Parathyroid adenoma (tissue), 2 donors: ENCODE data around the gene PGBD5.

Source experiments
- H2AFZ ChIP-seq: fragments of 300-600 bp; sonication (generic); one replicate; pipeline ENCODE4 v1.7.0; 2017; ENCODE audit warnings: antibody characterized with exemption, mild to moderate bottlenecking
- H3K27ac ChIP-seq: fragments of 300-600 bp; sonication (generic); one replicate; pipeline ENCODE4 v1.7.0; 2017
- H3K27me3 ChIP-seq: fragments of 300-600 bp; sonication (generic); one replicate; pipeline ENCODE4 v1.7.0; 2017; ENCODE audit warnings: low read length; ENCODE audit not compliant: control insufficient read depth, insufficient read depth
- H3K36me3 ChIP-seq: fragments of 300-600 bp; sonication (generic); one replicate; pipeline ENCODE4 v1.7.0; 2017; ENCODE audit warnings: low read length; ENCODE audit not compliant: control insufficient read depth, insufficient read depth
- H3K4me1 ChIP-seq: fragments of 300-600 bp; sonication (generic); one replicate; pipeline ENCODE4 v1.7.0; 2017; ENCODE audit warnings: control low read depth
- H3K4me2 ChIP-seq: fragments of 300-600 bp; sonication (generic); one replicate; pipeline ENCODE4 v1.7.0; 2017; ENCODE audit warnings: low read length
- H3K4me3 ChIP-seq: fragments of 300-600 bp; sonication (generic); one replicate; pipeline ENCODE4 v1.7.0; 2017; ENCODE audit warnings: low read depth, low read length
- H3K79me2 ChIP-seq: fragments of 300-600 bp; sonication (generic); one replicate; pipeline ENCODE4 v1.7.0; 2017; ENCODE audit warnings: control low read depth
- H3K9ac ChIP-seq: fragments of 300-600 bp; sonication (generic); one replicate; pipeline ENCODE4 v1.7.0; 2017; ENCODE audit warnings: mild to moderate bottlenecking
- H3K9me3 ChIP-seq: fragments of 300-600 bp; sonication (generic); one replicate; pipeline ENCODE4 v1.7.0; 2017; ENCODE audit warnings: low read length; ENCODE audit not compliant: control insufficient read depth
- TF ChIP-seq, protein P1 (sequence below): fragments of 300-600 bp; sonication (generic); IDR thresholded peaks from one replicate; pipeline ENCODE4 v1.7.0; 2017; ENCODE audit warnings: antibody characterized with exemption, mild to moderate bottlenecking
- donor health status: primary hyperparathyroidism.

The PGBD5 gene

DNA sequence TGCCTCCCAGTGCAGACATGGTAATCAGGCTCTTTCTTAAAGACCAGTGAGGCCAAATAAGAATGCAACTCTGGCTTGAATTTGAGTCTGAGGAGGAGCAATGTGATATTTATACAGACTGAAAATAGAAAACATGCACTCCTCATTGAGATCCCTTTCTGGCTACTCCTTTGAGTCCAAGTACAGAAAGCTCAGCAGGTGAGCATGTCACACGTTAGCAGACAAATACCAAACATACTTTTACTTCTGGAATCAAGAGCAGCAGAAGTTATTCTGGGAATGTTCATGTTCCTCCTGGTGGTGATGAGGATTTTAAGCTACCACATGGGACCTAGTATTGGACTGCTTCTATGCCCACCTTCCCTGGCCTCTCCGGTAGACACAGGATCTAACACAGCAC, 48.3 kb downstream of the PGBD5 start:
- Histone ChIP-seq H3K4me1 (no peaks in the 10 kb centered on the region), H3K4me3 (no peak overlapping the region), H3K9ac (no peak overlapping the region), H3K79me2 (no peaks in the 10 kb centered on the region), H3K9me3 (no peaks in the 10 kb centered on the region), H3K4me2 (no peak overlapping the region), H3K27ac (no peak overlapping the region), H3K27me3 (no peaks in the 10 kb centered on the region), H3K36me3 (no peaks in the 10 kb centered on the region), H2AFZ (no peak overlapping the region)
- TF ChIP-seq, protein P1, sequence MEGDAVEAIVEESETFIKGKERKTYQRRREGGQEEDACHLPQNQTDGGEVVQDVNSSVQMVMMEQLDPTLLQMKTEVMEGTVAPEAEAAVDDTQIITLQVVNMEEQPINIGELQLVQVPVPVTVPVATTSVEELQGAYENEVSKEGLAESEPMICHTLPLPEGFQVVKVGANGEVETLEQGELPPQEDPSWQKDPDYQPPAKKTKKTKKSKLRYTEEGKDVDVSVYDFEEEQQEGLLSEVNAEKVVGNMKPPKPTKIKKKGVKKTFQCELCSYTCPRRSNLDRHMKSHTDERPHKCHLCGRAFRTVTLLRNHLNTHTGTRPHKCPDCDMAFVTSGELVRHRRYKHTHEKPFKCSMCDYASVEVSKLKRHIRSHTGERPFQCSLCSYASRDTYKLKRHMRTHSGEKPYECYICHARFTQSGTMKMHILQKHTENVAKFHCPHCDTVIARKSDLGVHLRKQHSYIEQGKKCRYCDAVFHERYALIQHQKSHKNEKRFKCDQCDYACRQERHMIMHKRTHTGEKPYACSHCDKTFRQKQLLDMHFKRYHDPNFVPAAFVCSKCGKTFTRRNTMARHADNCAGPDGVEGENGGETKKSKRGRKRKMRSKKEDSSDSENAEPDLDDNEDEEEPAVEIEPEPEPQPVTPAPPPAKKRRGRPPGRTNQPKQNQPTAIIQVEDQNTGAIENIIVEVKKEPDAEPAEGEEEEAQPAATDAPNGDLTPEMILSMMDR: no peak

DNA sequence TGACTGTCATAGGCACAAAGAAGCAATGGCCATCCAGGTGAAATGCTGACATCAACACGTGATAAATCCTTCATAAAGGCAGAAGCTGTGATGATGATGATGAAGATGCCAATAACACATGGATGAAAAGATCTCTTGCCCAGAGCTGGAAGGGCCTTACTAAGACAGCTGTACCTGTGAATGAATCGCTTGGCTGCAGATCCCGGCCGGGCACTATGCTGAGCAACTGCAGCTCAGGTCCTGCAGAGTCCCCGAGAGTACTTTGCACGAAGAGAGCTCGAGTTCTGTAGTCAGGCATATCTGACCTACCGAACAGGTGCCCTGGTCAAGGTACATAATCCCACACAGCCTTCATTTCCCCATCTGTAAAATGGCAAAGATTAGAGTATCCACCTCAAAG, 48.8 kb downstream of the PGBD5 start:
- H3K4me1 ChIP-seq: no peaks in the 10 kb centered on the region
- H3K79me2 ChIP-seq: no peaks in the 10 kb centered on the region
- H2AFZ ChIP-seq: no peak overlapping the region
- H3K4me3 ChIP-seq: no peak overlapping the region
- H3K27me3 ChIP-seq: no peaks in the 10 kb centered on the region
- H3K9ac ChIP-seq: no peak overlapping the region
- no peak overlapping the region for H3K4me2 ChIP-seq
- TF ChIP-seq, protein P1: no peak
- H3K27ac ChIP-seq: no peak overlapping the region
- no peaks in the 10 kb centered on the region for H3K36me3 ChIP-seq
- no peaks in the 10 kb centered on the region for H3K9me3 ChIP-seq

DNA sequence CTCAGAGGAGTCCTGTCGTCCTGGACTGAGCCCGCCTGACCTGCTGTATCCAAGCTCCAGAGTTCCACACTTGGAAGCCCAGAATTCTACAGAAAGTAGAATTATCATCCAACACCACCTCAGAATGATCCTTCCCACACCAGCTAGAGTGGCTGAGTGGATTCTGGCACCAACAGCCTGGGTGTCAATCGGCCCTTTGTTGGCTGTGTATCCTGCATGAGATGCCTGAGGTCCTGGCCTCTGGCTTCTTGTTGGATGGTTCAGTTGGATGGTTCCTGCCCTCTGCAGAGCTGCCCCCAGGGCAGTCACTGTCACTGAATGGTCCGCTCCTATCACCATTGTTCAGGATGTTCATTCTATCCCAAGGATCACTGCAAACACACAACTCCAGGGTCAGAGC, 49.8 kb downstream of the PGBD5 start:
- H2AFZ ChIP-seq: no peak overlapping the region
- TF ChIP-seq, protein P1: no peak
- H3K27me3 ChIP-seq: no peaks in the 10 kb centered on the region
- H3K9me3 ChIP-seq: no peaks in the 10 kb centered on the region
- H3K4me1 ChIP-seq: no peaks in the 10 kb centered on the region
- H3K4me2 ChIP-seq: no peak overlapping the region
- H3K4me3 ChIP-seq: no peak overlapping the region
- H3K79me2 ChIP-seq: no peaks in the 10 kb centered on the region
- no peaks in the 10 kb centered on the region for H3K36me3 ChIP-seq
- no peak overlapping the region for H3K27ac ChIP-seq
- no peak overlapping the region for H3K9ac ChIP-seq

DNA sequence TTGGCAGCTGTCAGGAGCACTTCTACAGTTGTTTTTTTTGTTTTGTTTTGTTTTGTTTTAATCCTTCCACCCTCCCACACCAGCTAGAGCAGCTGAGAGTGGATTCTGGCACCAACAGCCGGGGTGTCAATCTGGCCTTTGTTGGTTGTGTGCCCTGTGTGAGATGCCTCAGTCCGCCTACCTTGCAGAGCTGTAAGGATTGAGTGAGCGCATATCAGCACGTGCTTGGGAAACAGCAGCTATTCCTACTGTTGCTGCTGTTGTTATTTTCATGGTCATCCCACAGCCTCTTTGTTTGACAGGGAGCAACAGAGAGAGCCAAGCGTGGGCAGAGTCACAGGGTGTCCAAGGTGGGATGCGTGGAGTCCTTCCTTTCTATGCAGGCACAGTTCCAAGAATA, 50.4 kb downstream of the PGBD5 start:
- no peak overlapping the region for H3K27ac ChIP-seq
- H3K36me3 ChIP-seq: no peaks in the 10 kb centered on the region
- no peak overlapping the region for H3K4me2 ChIP-seq
- H3K9me3 ChIP-seq: no peaks in the 10 kb centered on the region
- no peaks in the 10 kb centered on the region for H3K27me3 ChIP-seq
- no peaks in the 10 kb centered on the region for H3K79me2 ChIP-seq
- no peak overlapping the region for H2AFZ ChIP-seq
- TF ChIP-seq, protein P1: no peak
- H3K9ac ChIP-seq: no peak overlapping the region
- H3K4me3 ChIP-seq: no peak overlapping the region
- H3K4me1 ChIP-seq: no peaks in the 10 kb centered on the region

DNA sequence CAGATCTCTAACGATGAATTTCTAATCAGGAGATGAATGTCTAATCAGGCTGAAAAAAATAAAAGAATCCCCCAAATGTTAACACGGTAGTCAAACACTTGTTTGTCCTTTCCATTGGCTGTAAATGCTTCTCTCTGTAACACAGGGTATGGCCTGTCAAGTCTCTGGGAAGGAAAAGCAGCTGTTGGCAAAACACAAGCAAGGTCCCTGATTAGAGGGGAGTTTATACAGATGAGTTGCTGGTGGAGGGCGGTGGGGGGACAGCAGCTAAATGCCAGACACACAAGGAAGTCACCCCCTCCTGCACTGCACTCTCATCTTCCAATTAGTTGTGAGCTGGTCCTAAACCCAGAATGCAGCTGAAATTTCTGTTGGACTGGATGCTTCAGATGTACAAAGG, 51.0 kb downstream of the PGBD5 start:
- TF ChIP-seq, protein P1: no peak
- no peak overlapping the region for H3K27ac ChIP-seq
- no peaks in the 10 kb centered on the region for H3K27me3 ChIP-seq
- H2AFZ ChIP-seq: no peak overlapping the region
- H3K4me3 ChIP-seq: no peak overlapping the region
- H3K79me2 ChIP-seq: no peaks in the 10 kb centered on the region
- no peak overlapping the region for H3K9ac ChIP-seq
- H3K4me1 ChIP-seq: no peaks in the 10 kb centered on the region
- no peaks in the 10 kb centered on the region for H3K36me3 ChIP-seq
- no peaks in the 10 kb centered on the region for H3K9me3 ChIP-seq
- no peak overlapping the region for H3K4me2 ChIP-seq
